A673 (cell line): ENCODE data around the gene CNTLN.

Source experiments
- CTCF ChIP-seq: fragments of 300-800, 200-600 bp; sonication (generic); conservative IDR thresholded peaks from 2 replicates; pipeline ENCODE4 v1.5.1; 2017; ENCODE audit warnings: low read depth, mild to moderate bottlenecking, antibody characterized with exemption, low read length, moderate library complexity, mixed read lengths
- EZH2 ChIP-seq: fragments of 200-600 bp; sonication (generic); IDR thresholded peaks from 2 replicates; pipeline ENCODE4 v1.6.1; 2017; ENCODE audit warnings: borderline replicate concordance, low read depth, mild to moderate bottlenecking, mixed read lengths, antibody characterized with exemption, low read length; ENCODE audit not compliant: poor library complexity, severe bottlenecking

- TF ChIP-seq EZH2 (no peak), CTCF (no peak)
Observed at GRCh38 chr9:17246770-17247169, 111.9 kb downstream of the CNTLN start.
